Small intestine (tissue), 4 donors: ENCODE results near the gene LRRIQ4. TPM values are rescaled to one million over a fixed set of nuclear protein-coding genes. Genes with fewer than 3 reads are reported as not detected.

ENCODE experiments used
- polyA plus RNA-seq, 4 donors: library from polyadenylated mRNA; stranded (reverse) in 3 of 4; unstranded in 1 of 4; fragments of 200-250 nt in 3 of 4; fragments of 120-200 nt in 1 of 4; gene quantifications; one replicate each; pipeline versions ENCODE4 v1.2.1 to v1.2.3, GENCODE V29; 2013
- donor health status: healthy with polysubstance abuse.
- donor health status: Bipolar disorder and iron deficiency.
- donor health status: healthy.

The LRRIQ4 gene
- polyA plus RNA-seq, 4 donors, result 0.13 TPM; not detected in 3

Other genes with a start within 250 kb of the LRRIQ4 start
- gene MECOM, start 149.2 kb upstream of the LRRIQ4 start, polyA plus RNA-seq, result 10 to 100 TPM; 11.1 to 29.2 (median 24.7) TPM
- under 1 TPM in 2 of 4 donors, not detected in 2; 0.48 to 0.87 TPM for gene TERC, start 47.8 kb upstream of the LRRIQ4 start, polyA plus RNA-seq
- 10 to 100 TPM in 1 of 4 donors, 1 to 10 TPM in 3; 1.3 to 13.6 (median 1.7) TPM for gene ACTRT3, start 43.3 kb upstream of the LRRIQ4 start, polyA plus RNA-seq
- 10 to 100 TPM in 3 of 4 donors, 1 to 10 TPM in 1; 7.5 to 17.5 (median 10.9) TPM for gene MYNN, start 39.5 kb upstream of the LRRIQ4 start, polyA plus RNA-seq
- 1 to 10 TPM in 2 of 4 donors, under 1 TPM in 1, not detected in 1; 0.94 to 2.2 (median 1.2) TPM for gene LRRC34, start within 50 bp of the LRRIQ4 start, polyA plus RNA-seq
- gene LRRC31, start 57.1 kb downstream of the LRRIQ4 start, polyA plus RNA-seq, result 10 to 100 TPM in 2 of 4 donors, 1 to 10 TPM in 2; 6.8 to 26.4 (median 14.6) TPM
- not detected for gene SAMD7, start 98.7 kb downstream of the LRRIQ4 start, polyA plus RNA-seq
- gene SEC62, start 153.9 kb downstream of the LRRIQ4 start, polyA plus RNA-seq, result 10 to 100 TPM; 38.7 to 96.7 (median 60.1) TPM
- gene GPR160, start 225.1 kb downstream of the LRRIQ4 start, polyA plus RNA-seq, result 100 to 1,000 TPM in 1 of 4 donors, 10 to 100 TPM in 3; 48.6 to 358 (median 55.8) TPM